Transverse colon (tissue), 4 donors: ENCODE measurements around the gene LONP2.

Experiments used
- EP300 ChIP-seq: sonication (generic); formaldehyde crosslinking; IDR thresholded peaks from one replicate; pipeline ENCODE4 v1.6.1; 2017; ENCODE audit warnings: antibody characterized with exemption, low read depth
- POLR2A ChIP-seq: fragments of 450-650 bp; IDR thresholded peaks from one replicate; pipeline ENCODE4 v1.6.1; 2016; ENCODE audit warnings: antibody characterized with exemption, mild to moderate bottlenecking, moderate library complexity
- POLR2AphosphoS5 ChIP-seq, 3 donors: sonication (generic); formaldehyde crosslinking; IDR thresholded peaks; one replicate each; pipeline ENCODE4 v1.6.1; 2016; ENCODE audit warnings: antibody characterized with exemption in 3 of 3
- TF ChIP-seq, protein P1 (sequence below), 5 experiments: fragments of 200-600 bp in 3 of 5; fragments of 450-650 bp in 2 of 5; sonication (generic) in 3 of 5; IDR thresholded peaks; 1 replicate in 2 of 5; 2 replicates in 3 of 5; pipeline ENCODE4 v1.5.1; 2016 to 2017; ENCODE audit warnings: antibody characterized with exemption in 5 of 5, inconsistent platforms in 3 of 5, mild to moderate bottlenecking in 2 of 5, moderate library complexity in 1 of 5

- TF ChIP-seq, protein P1, sequence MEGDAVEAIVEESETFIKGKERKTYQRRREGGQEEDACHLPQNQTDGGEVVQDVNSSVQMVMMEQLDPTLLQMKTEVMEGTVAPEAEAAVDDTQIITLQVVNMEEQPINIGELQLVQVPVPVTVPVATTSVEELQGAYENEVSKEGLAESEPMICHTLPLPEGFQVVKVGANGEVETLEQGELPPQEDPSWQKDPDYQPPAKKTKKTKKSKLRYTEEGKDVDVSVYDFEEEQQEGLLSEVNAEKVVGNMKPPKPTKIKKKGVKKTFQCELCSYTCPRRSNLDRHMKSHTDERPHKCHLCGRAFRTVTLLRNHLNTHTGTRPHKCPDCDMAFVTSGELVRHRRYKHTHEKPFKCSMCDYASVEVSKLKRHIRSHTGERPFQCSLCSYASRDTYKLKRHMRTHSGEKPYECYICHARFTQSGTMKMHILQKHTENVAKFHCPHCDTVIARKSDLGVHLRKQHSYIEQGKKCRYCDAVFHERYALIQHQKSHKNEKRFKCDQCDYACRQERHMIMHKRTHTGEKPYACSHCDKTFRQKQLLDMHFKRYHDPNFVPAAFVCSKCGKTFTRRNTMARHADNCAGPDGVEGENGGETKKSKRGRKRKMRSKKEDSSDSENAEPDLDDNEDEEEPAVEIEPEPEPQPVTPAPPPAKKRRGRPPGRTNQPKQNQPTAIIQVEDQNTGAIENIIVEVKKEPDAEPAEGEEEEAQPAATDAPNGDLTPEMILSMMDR (IDR thresholded peaks at IDR 0.05) = no peak
- TF ChIP-seq POLR2A (no peak), POLR2AphosphoS5 (IDR thresholded peaks at IDR 0.05) (no peak), EP300 (no peak)
Measured at GRCh38 chr16:48394355-48394703, 150.2 kb downstream of the LONP2 start.
